NCI-H1105 treated with DMSO at 0.1 percent for 48 hours (cell line): ENCODE results near the gene CORO1C.
"Not testable (repeated sequence)": the region's sequence is repeated elsewhere in the genome, so short reads cannot be mapped to it uniquely, and the experiment has no call there.

Experiments used
- DNase-seq: peaks from one replicate; lab custom pipeline; 2025; lab: John Stamatoyannopoulos, UW

The CORO1C gene

DNA sequence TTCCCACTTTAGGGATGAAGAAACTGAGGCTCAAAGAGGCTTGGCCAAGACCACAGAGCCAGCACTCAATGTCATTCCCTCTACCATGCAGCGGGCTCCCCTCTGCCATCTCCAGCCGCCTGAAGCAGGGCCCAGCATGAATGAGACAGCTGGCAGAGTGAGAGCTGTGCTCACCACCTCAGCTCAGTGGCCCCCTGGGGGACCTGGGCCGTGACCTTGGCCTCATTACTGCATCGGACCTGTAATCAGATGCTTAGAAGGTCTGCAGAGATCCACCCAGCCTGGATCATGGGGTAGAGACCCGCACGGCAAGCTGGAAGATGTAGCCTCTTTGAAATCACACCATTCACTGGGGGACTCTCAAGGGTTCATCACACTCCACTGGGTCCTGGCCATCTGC, 22.7 kb upstream of the CORO1C start:
- no peak for DNase-seq

- no peak for DNase-seq
Measured at GRCh38 chr12:108752387-108752786, 21.1 kb upstream of the CORO1C start.

- no peak for DNase-seq
Measured at GRCh38 chr12:108751821-108752220, 20.5 kb upstream of the CORO1C start.

GRCh38 chr12:108751003-108751402, 19.7 kb upstream of the CORO1C start:
- DNase-seq = not testable (repeated sequence)

- DNase-seq = no peak
Measured at GRCh38 chr12:108750526-108750925, 19.2 kb upstream of the CORO1C start.

- no peak for DNase-seq
Measured at GRCh38 chr12:108747563-108747962, 16.2 kb upstream of the CORO1C start.

DNA sequence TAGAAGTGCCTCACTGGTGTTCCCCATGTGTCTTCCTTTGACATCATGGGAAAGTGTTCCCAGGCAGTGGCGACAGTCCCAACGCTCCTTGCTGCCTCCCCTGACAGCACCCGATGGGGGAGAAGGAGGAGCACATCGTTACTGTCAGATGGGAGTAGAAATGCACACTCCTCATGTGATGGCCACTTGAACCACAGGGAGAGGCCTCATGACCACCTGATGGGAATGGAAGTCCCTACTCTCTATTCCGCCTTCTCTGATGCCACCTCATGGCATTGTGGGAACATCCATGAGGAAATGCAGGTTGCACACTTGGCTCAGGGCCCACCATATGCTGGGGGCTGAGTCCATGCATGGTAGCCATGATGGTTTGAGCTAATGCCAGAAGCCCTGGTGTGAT, 14.3 kb upstream of the CORO1C start:
- DNase-seq = no peak

GRCh38 chr12:108744021-108744897, 12.9 kb upstream of the CORO1C start:
- no peak for DNase-seq

GRCh38 chr12:108738170-108738569, 6.9 kb upstream of the CORO1C start:
- no peak for DNase-seq

DNA sequence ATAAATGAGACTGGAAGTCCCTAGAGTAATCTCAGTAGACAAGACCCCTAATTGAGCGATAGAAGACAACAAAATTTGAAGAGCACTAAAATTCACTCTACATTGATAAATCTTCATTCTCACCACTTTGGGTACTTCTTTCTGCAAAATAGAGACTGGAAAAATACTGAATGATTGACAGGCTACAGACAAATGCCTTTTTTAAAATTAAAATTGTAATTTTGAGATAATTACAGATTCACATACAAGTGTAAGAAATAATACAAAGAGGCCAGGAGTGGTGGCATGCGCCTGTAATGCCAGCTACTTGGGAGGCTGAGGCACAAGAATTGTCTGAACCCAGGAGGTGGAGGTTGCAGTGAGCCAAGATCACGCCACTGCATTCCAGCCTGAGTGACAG, 4.5 kb upstream of the CORO1C start:
- no peak for DNase-seq

GRCh38 chr12:108734200-108734906, 3.0 kb upstream of the CORO1C start:
- DNase-seq = no peak

GRCh38 chr12:108733230-108733531, 1.9 kb upstream of the CORO1C start:
- DNase-seq = not testable (repeated sequence)

DNA sequence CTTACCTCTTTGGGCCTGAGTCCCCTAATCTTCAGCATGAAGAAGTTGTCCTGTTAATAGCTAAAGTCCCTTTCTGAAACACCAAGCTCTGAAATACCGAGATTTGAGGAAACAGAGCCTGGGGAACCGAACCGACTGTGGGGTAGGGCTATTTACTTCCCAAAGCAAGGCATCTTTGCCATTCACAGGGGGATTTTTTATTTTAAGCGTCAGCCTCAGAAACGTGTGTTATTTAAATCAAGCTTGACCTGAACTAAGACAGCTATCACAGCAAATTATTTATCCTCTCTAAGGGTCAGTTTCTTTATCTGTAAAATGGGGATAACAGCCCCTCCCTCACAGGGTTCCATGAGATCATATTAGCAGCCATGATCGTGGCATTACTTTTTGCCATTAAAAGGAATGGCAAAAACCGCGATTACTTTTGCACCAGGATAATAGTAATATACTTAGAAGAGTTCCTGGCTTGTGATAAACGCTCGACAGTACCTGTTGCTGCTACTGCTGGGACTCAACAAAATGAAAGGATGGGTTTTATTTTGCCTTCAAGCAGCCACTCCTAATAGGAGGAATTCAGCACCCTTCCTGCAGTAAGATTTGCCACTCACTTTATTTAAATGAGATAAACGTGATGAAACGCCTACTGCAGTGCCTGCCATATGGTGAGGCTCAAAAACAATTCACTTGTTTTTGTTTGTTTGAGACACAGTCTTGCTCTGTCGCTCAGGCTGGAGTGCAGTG, 1.3 kb upstream of the CORO1C start:
- no peak for DNase-seq

- peak; percentile 92 for DNase-seq
Measured at GRCh38 chr12:108731866-108732461, 646 bp upstream of the CORO1C start.

- peak; percentile 70 for DNase-seq
Measured at GRCh38 chr12:108730365-108731104, 783 bp downstream of the CORO1C start.

GRCh38 chr12:108729612-108730364, 1.5 kb downstream of the CORO1C start:
- peak; percentile 58 for DNase-seq

- DNase-seq = no peak
Measured at GRCh38 chr12:108728820-108729611, 2.3 kb downstream of the CORO1C start.

- no peak for DNase-seq
Measured at GRCh38 chr12:108727868-108728735, 3.2 kb downstream of the CORO1C start.

- DNase-seq = no peak
Measured at GRCh38 chr12:108727161-108727560, 4.2 kb downstream of the CORO1C start.
